CD14-positive monocyte (primary cell): ENCODE measurements around the gene TUBB3. TPM values are rescaled to one million over a fixed set of nuclear protein-coding genes. Genes with fewer than 3 reads are reported as not detected.

Source experiments
- DNase-seq, 3 donors: peaks; one replicate each; pipeline ENCODE4 v3.0.0-alpha.2; 2011 to 2022
- H2AFZ ChIP-seq: 2 replicates; pipeline ENCODE4 v1.6.0; 2012; ENCODE audit warnings: mild to moderate bottlenecking, low read depth, low read length, inconsistent platforms; ENCODE audit not compliant: insufficient read depth, poor library complexity, severe bottlenecking
- H3K27ac ChIP-seq, 2 donors: 1 replicate in 1 of 2; 2 replicates in 1 of 2; pipeline ENCODE4 v1.5.1; 2012 to 2013; ENCODE audit warnings: low read length in 2 of 2, control low read depth in 1 of 2, inconsistent platforms in 1 of 2, low read depth in 1 of 2, mild to moderate bottlenecking in 1 of 2
- H3K27me3 ChIP-seq, 2 donors: one replicate each; pipeline versions ENCODE4 v1.6.0 to v1.6.1; 2011 to 2013; ENCODE audit warnings: low read length in 2 of 2; ENCODE audit not compliant: control insufficient read depth in 2 of 2, insufficient read depth in 2 of 2
- H3K36me3 ChIP-seq, 2 donors: replicated peaks in 1 of 2; 1 replicate in 1 of 2; 2 replicates in 1 of 2; pipeline versions ENCODE4 v1.5.1 to v1.6.1; 2012 to 2013; ENCODE audit warnings: low read length in 2 of 2, control low read depth in 1 of 2, inconsistent platforms in 1 of 2, mild to moderate bottlenecking in 1 of 2; ENCODE audit not compliant: insufficient read depth in 2 of 2, control insufficient read depth in 1 of 2
- H3K4me1 ChIP-seq, 2 donors: 1 replicate in 1 of 2; 2 replicates in 1 of 2; pipeline versions ENCODE4 v1.5.1 to v1.6.1; 2012 to 2013; ENCODE audit warnings: low read length in 2 of 2, control low read depth in 1 of 2, inconsistent platforms in 1 of 2, mild to moderate bottlenecking in 1 of 2, moderate library complexity in 1 of 2; ENCODE audit not compliant: insufficient read depth in 2 of 2, control insufficient read depth in 1 of 2
- H3K4me2 ChIP-seq: replicated peaks from 2 replicates; pipeline ENCODE3; 2012; ENCODE audit warnings: low read length, moderate library complexity, mild to moderate bottlenecking; ENCODE audit not compliant: poor library complexity, severe bottlenecking; ENCODE audit errors: extremely low read depth
- H3K4me3 ChIP-seq, 3 experiments: fragments of 200-600 bp in 1 of 3; sonication (generic) in 1 of 3; replicated peaks in 1 of 3; 1 replicate in 2 of 3; 2 replicates in 1 of 3; pipeline ENCODE4 v1.5.1; 2011 to 2013; ENCODE audit warnings: low read length in 3 of 3, mild to moderate bottlenecking in 3 of 3, control low read depth in 2 of 3, low read depth in 2 of 3, inconsistent platforms in 1 of 3, moderate library complexity in 1 of 3
- H3K79me2 ChIP-seq: 2 replicates; pipeline ENCODE4 v1.6.0; 2012; ENCODE audit warnings: mild to moderate bottlenecking, control low read depth, inconsistent platforms, low read length, moderate library complexity; ENCODE audit not compliant: insufficient read depth
- H3K9ac ChIP-seq: 2 replicates; pipeline ENCODE4 v1.6.0; 2017; ENCODE audit warnings: low read length, mild to moderate bottlenecking; ENCODE audit not compliant: insufficient read depth, poor library complexity, severe bottlenecking
- H3K9me3 ChIP-seq, 2 donors: replicated peaks in 1 of 2; 1 replicate in 1 of 2; 2 replicates in 1 of 2; pipeline versions ENCODE4 v1.5.1 to v1.6.1; 2012 to 2013; ENCODE audit warnings: low read length in 2 of 2, control low read depth in 1 of 2; ENCODE audit not compliant: control insufficient read depth in 1 of 2, insufficient read depth in 1 of 2
- H4K20me1 ChIP-seq: 2 replicates; pipeline ENCODE4 v1.6.0; 2012; ENCODE audit warnings: mild to moderate bottlenecking, low read length, control low read depth, moderate library complexity; ENCODE audit not compliant: insufficient read depth
- H3K27ac Mint-ChIP-seq, 7 donors: one replicate each; pipeline ENCODE4 v1.8.0; 2020; ENCODE audit warnings: mild to moderate bottlenecking in 7 of 7, mixed read lengths in 7 of 7, moderate library complexity in 6 of 7, inconsistent platforms in 2 of 7
- H3K27me3 Mint-ChIP-seq, 3 donors: one replicate each; pipeline ENCODE4 v1.8.0; 2021 to 2022; ENCODE audit warnings: low read depth in 3 of 3, mild to moderate bottlenecking in 3 of 3, mixed read lengths in 3 of 3, moderate library complexity in 3 of 3, inconsistent platforms in 1 of 3
- H3K36me3 Mint-ChIP-seq, 2 donors: one replicate each; pipeline ENCODE4 v1.8.0; 2020; ENCODE audit warnings: mixed read lengths in 2 of 2, inconsistent platforms in 1 of 2, mild to moderate bottlenecking in 1 of 2
- H3K4me1 Mint-ChIP-seq: one replicate; pipeline ENCODE4 v1.8.0; 2020; ENCODE audit warnings: mild to moderate bottlenecking, mixed read lengths
- H3K4me3 Mint-ChIP-seq, 2 donors: one replicate each; pipeline ENCODE4 v1.8.0; 2020; ENCODE audit warnings: mild to moderate bottlenecking in 2 of 2, mixed read lengths in 2 of 2, moderate library complexity in 1 of 2
- H3K9me3 Mint-ChIP-seq, 7 donors: one replicate each; pipeline ENCODE4 v1.8.0; 2020 to 2022; ENCODE audit warnings: mixed read lengths in 7 of 7, mild to moderate bottlenecking in 6 of 7, moderate library complexity in 6 of 7, inconsistent platforms in 2 of 7
- CTCF ChIP-seq: fragments of 200-600 bp; IDR thresholded peaks from one replicate; pipeline ENCODE4 v1.8.0; 2022; ENCODE audit warnings: antibody characterized with exemption, mild to moderate bottlenecking
- WGBS: methylation state at CpG from one replicate; pipeline ENCODE4 v1.1.5; 2013; ENCODE audit warnings: missing lambda C conversion rate; ENCODE audit not compliant: insufficient coverage; 5-methylcytosine and 5-hydroxymethylcytosine counted together
- intact Hi-C, 2 donors: fragments of 100-400 bp; cut with micrococcal nuclease; formaldehyde crosslinking; loops; one replicate each; pipeline versions ENCODE4 v1.15.0 to v1.15.1; 2023
- polyA plus RNA-seq, 3 donors: library from polyadenylated mRNA; depleted of rRNA in 1 of 3; unstranded in 2 of 3; stranded (reverse) in 1 of 3; fragments of 300-500 nt in 2 of 3; fragments of >200 nt in 1 of 3; fragmentation: Illumina TruSeq in 2 of 3; gene quantifications; 1 replicate in 2 of 3; 2 replicates in 1 of 3; pipeline ENCODE4 v1.2.3, GENCODE V29; 2012 to 2021

Gene TUBB3
- polyA plus RNA-seq, 3 donors, result 2.9 TPM; not detected in 2

- Histone ChIP-seq H3K4me1 (peaks cover 0 to 7% of the 10 kb centered on the region in 2 donors), H3K9ac (no peak overlapping the region), H3K9me3 (peaks cover 0 to 13% of the 10 kb centered on the region in 2 donors), H3K27me3 (no peaks in the 10 kb centered on the region), H4K20me1 (peaks cover 78% of the 10 kb centered on the region), H3K27ac (no peak overlapping the region), H3K4me2 (no peak overlapping the region), H3K4me3 (no peak overlapping the region), H3K36me3 (peaks cover 40 to 50% of the 10 kb centered on the region in 2 donors), H3K79me2 (no peaks in the 10 kb centered on the region), H2AFZ (no peak overlapping the region)
- peaks cover 39 to 64% of the 10 kb centered on the region in 2 donors for H3K36me3 Mint-ChIP-seq
- peaks cover 7% of the 10 kb centered on the region for H3K4me1 Mint-ChIP-seq
- peaks cover 0 to 2% (median 0%) of the 10 kb centered on the region in 3 donors for H3K27me3 Mint-ChIP-seq
- peak; percentile 92 for TF ChIP-seq CTCF
- DNase-seq, result peak; percentile 64 to 79 (median 71)
- peak overlapping the region in 2 of 7 donors; percentile 38 to 61 for H3K27ac Mint-ChIP-seq
- intact Hi-C loops, result no loop called here
- peaks cover 1 to 11% (median 3%) of the 10 kb centered on the region in 7 donors for H3K9me3 Mint-ChIP-seq
- no peak overlapping the region for H3K4me3 Mint-ChIP-seq
- 64% methylated on average over 46 of the region's 47 CpGs for WGBS
Measured at GRCh38 chr16:89909777-89910716, 13.1 kb upstream of the TUBB3 start.

GRCh38 chr16:89910717-89911354 is 12.3 kb upstream of the TUBB3 start:
- peaks cover 32 to 42% of the 10 kb centered on the region in 2 donors for H3K36me3 ChIP-seq
- WGBS, result 96% methylated on average over 25 of the region's 27 CpGs
- peaks cover 7% of the 10 kb centered on the region for H3K4me1 Mint-ChIP-seq
- no peaks in the 10 kb centered on the region for H3K27me3 ChIP-seq
- H3K36me3 Mint-ChIP-seq, result peaks cover 31 to 56% of the 10 kb centered on the region in 2 donors
- no peak overlapping the region for H2AFZ ChIP-seq
- peaks cover under 1 to 3% (median 2%) of the 10 kb centered on the region in 3 donors for H3K27me3 Mint-ChIP-seq
- intact Hi-C loops, result no loop called here
- H3K27ac Mint-ChIP-seq, result peak overlapping the region in 1 of 7 donors; percentile 38
- H3K27ac ChIP-seq, result no peak overlapping the region
- no peak overlapping the region for H3K9ac ChIP-seq
- TF ChIP-seq CTCF, result no peak
- peaks cover 70% of the 10 kb centered on the region for H4K20me1 ChIP-seq
- no peak for DNase-seq
- H3K4me3 ChIP-seq, result no peak overlapping the region
- no peak overlapping the region for H3K4me3 Mint-ChIP-seq
- H3K4me2 ChIP-seq, result no peak overlapping the region
- H3K9me3 Mint-ChIP-seq, result peaks cover 1 to 11% (median 3%) of the 10 kb centered on the region in 7 donors
- H3K9me3 ChIP-seq, result peaks cover 0 to 12% of the 10 kb centered on the region in 2 donors
- H3K79me2 ChIP-seq, result no peaks in the 10 kb centered on the region
- H3K4me1 ChIP-seq, result peaks cover 0 to 7% of the 10 kb centered on the region in 2 donors
